Liver (tissue), 9 donors: ENCODE results near the gene NRG3. TPM values are rescaled to one million over a fixed set of nuclear protein-coding genes. Genes with fewer than 3 reads are reported as not detected.

Experiments used
- DNase-seq: peaks from one replicate; pipeline ENCODE4 v3.0.0-alpha.2; 2017; ENCODE audit warnings: low spot score
- H3K27ac ChIP-seq, 2 donors: one replicate each; pipeline ENCODE4 v1.7.0; 2013; ENCODE audit warnings: inconsistent platforms in 2 of 2, low read length in 2 of 2, control low read depth in 1 of 2, low read depth in 1 of 2, mild to moderate bottlenecking in 1 of 2
- H3K27me3 ChIP-seq, 4 donors: one replicate each; pipeline versions ENCODE4 v1.6.1 to v1.7.0; 2013; ENCODE audit warnings: low read length in 3 of 4, inconsistent platforms in 1 of 4, mild to moderate bottlenecking in 1 of 4, moderate library complexity in 1 of 4; ENCODE audit not compliant: control insufficient read depth in 4 of 4, insufficient read depth in 4 of 4
- H3K36me3 ChIP-seq, 4 donors: one replicate each; pipeline versions ENCODE4 v1.6.1 to v1.7.0; 2013; ENCODE audit warnings: low read length in 3 of 4, mild to moderate bottlenecking in 3 of 4, low read depth in 1 of 4, moderate library complexity in 1 of 4; ENCODE audit not compliant: control insufficient read depth in 4 of 4, insufficient read depth in 3 of 4
- H3K4me1 ChIP-seq, 4 donors: one replicate each; pipeline versions ENCODE4 v1.6.1 to v1.7.0; 2013; ENCODE audit warnings: low read length in 3 of 4, mild to moderate bottlenecking in 3 of 4, moderate library complexity in 1 of 4; ENCODE audit not compliant: control insufficient read depth in 4 of 4, insufficient read depth in 4 of 4
- H3K4me3 ChIP-seq, 3 donors: one replicate each; pipeline versions ENCODE4 v1.6.1 to v1.7.0; 2013; ENCODE audit warnings: low read length in 3 of 3, control low read depth in 1 of 3, low read depth in 1 of 3, mild to moderate bottlenecking in 1 of 3
- H3K9ac ChIP-seq, 2 donors: one replicate each; pipeline ENCODE4 v1.7.0; 2013; ENCODE audit warnings: low read length in 2 of 2, mild to moderate bottlenecking in 2 of 2, moderate library complexity in 2 of 2, control low read depth in 1 of 2, low read depth in 1 of 2
- H3K9me3 ChIP-seq, 4 donors: one replicate each; pipeline versions ENCODE4 v1.6.1 to v1.7.0; 2013; ENCODE audit warnings: low read length in 3 of 4; ENCODE audit not compliant: control insufficient read depth in 4 of 4
- ATF3 ChIP-seq: IDR thresholded peaks from 2 replicates; pipeline ENCODE4 v1.6.1; 2016; ENCODE audit warnings: antibody characterized with exemption
- CTCF ChIP-seq: fragments of 150-350 bp; IDR thresholded peaks from 2 replicates; pipeline ENCODE4 v1.5.1; 2017; ENCODE audit warnings: improper control_type of control experiment, low read depth, low read length; ENCODE audit not compliant: missing input control
- EGR1 ChIP-seq, 2 donors: IDR thresholded peaks; 2 replicates each; pipeline ENCODE4 v1.6.1; 2016 to 2018; ENCODE audit warnings: antibody characterized with exemption in 2 of 2, low read depth in 2 of 2
- FOXA1 ChIP-seq: IDR thresholded peaks from 2 replicates; pipeline ENCODE4 v1.6.1; 2016; ENCODE audit warnings: antibody characterized with exemption
- FOXA2 ChIP-seq: IDR thresholded peaks from 2 replicates; pipeline ENCODE4 v1.6.1; 2016; ENCODE audit warnings: antibody characterized with exemption
- GABPA ChIP-seq, 2 donors: IDR thresholded peaks in 1 of 2; conservative IDR thresholded peaks in 1 of 2; 2 replicates each; pipeline ENCODE4 v1.6.1; 2016; ENCODE audit warnings: antibody characterized with exemption in 2 of 2, mild to moderate bottlenecking in 1 of 2, moderate library complexity in 1 of 2
- HNF4A ChIP-seq, 2 donors: conservative IDR thresholded peaks; 2 replicates each; pipeline ENCODE4 v1.6.1; 2016; ENCODE audit warnings: antibody characterized with exemption in 2 of 2, mild to moderate bottlenecking in 2 of 2
- HNF4G ChIP-seq: IDR thresholded peaks from 2 replicates; pipeline ENCODE4 v1.6.1; 2016; ENCODE audit warnings: antibody characterized with exemption
- JUND ChIP-seq, 2 donors: IDR thresholded peaks; 2 replicates each; pipeline ENCODE4 v1.6.1; 2016; ENCODE audit warnings: antibody characterized with exemption in 2 of 2
- NR2F2 ChIP-seq: IDR thresholded peaks from 2 replicates; pipeline ENCODE4 v1.6.1; 2016; ENCODE audit warnings: antibody characterized with exemption
- RAD21 ChIP-seq, 2 donors: IDR thresholded peaks; 2 replicates each; pipeline ENCODE4 v1.6.1; 2016; ENCODE audit warnings: antibody characterized with exemption in 2 of 2, mild to moderate bottlenecking in 2 of 2
- REST ChIP-seq: IDR thresholded peaks from 2 replicates; pipeline ENCODE4 v1.6.1; 2016; ENCODE audit warnings: antibody characterized with exemption, mild to moderate bottlenecking
- RXRA ChIP-seq, 2 donors: IDR thresholded peaks; 2 replicates each; pipeline ENCODE4 v1.6.1; 2017 to 2018; ENCODE audit warnings: antibody characterized with exemption in 2 of 2, mild to moderate bottlenecking in 1 of 2
- SP1 ChIP-seq: IDR thresholded peaks from 2 replicates; pipeline ENCODE4 v1.6.1; 2018; ENCODE audit warnings: antibody characterized with exemption, mild to moderate bottlenecking
- TAF1 ChIP-seq: conservative IDR thresholded peaks from 2 replicates; pipeline ENCODE4 v1.6.1; 2016; ENCODE audit warnings: antibody characterized with exemption, mild to moderate bottlenecking
- YY1 ChIP-seq: IDR thresholded peaks from 2 replicates; pipeline ENCODE4 v1.6.1; 2016; ENCODE audit warnings: antibody characterized with exemption, mild to moderate bottlenecking
- ZBTB33 ChIP-seq: IDR thresholded peaks from 2 replicates; pipeline ENCODE4 v1.6.1; 2016; ENCODE audit warnings: antibody characterized with exemption
- WGBS: extraction: QIAGEN DNeasy Blood & Tissue Kit; methylation state at CpG from one replicate; pipeline ENCODE4 v1.1.7; 2013; 5-methylcytosine and 5-hydroxymethylcytosine counted together
- polyA plus RNA-seq, 2 donors: library from polyadenylated mRNA; stranded (reverse) in 1 of 2; unstranded in 1 of 2; fragments of 200-250 nt in 1 of 2; fragments of >200 nt in 1 of 2; fragmentation: Nextera tagmentation in 1 of 2; extraction: Ambion mirVana in 1 of 2; gene quantifications; one replicate each; pipeline versions ENCODE4 v1.2.1 to v1.2.3, GENCODE V29; 2013 to 2015
- total RNA-seq, 2 donors: library from RNA; depleted of rRNA; stranded (reverse); fragments of >200 nt; gene quantifications; one replicate each; pipeline ENCODE4 v1.2.3, GENCODE V29; 2014
- TF ChIP-seq, protein P1 (sequence below): IDR thresholded peaks from 2 replicates; pipeline ENCODE4 v1.6.1; 2016; ENCODE audit warnings: antibody characterized with exemption
- donor health status: healthy.
- donor health status: healthy.
- donor health status: healthy.
- donor health status: healthy.
- donor health status: healthy.

Gene NRG3
- total and polyA plus RNA-seq, 4 donors = 0.24 to 3.7 (median 0.38) TPM

- TF ChIP-seq REST = no peak
- TF ChIP-seq, protein P1, sequence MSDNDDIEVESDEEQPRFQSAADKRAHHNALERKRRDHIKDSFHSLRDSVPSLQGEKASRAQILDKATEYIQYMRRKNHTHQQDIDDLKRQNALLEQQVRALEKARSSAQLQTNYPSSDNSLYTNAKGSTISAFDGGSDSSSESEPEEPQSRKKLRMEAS = no peak
- TF ChIP-seq EGR1 (IDR thresholded peaks at IDR 0.05; ENCODE audit: low read depth in 2 of 2) = no peak
- TF ChIP-seq SP1 = no peak
- TF ChIP-seq FOXA1 = no peak
- no peak for TF ChIP-seq TAF1
- TF ChIP-seq RXRA (IDR thresholded peaks at IDR 0.05) = no peak
- TF ChIP-seq NR2F2 = no peak
- no peak for TF ChIP-seq HNF4G
- no peak for TF ChIP-seq YY1
These were observed 74.3 kb downstream of the NRG3 start (continued) for GRCh38 chr10:81949283-81949682.

DNA sequence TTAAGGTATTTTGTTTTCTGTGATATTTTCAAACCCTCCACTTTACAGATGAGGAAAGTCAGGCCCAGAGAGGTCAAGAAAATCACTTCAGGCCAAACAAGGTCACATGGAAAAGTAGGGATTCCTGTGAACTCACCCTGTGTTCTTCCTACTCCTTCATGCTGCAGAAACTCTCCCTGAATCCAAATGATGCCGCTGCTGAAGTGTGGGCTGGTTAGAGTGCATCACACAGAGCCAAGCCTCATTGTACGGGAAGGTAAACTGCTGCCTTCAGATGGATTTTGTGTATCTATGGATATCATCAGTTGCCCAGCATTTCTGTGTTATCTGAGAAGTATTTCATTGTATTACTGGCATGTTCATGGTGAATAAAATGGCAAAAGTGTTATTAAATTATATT, 75.4 kb downstream of the NRG3 start:
- Histone ChIP-seq H3K9ac (no peak overlapping the region), H3K4me1 (no peaks in the 10 kb centered on the region), H3K27ac (no peak overlapping the region), H3K9me3 (no peaks in the 10 kb centered on the region), H3K27me3 (no peaks in the 10 kb centered on the region), H3K36me3 (no peaks in the 10 kb centered on the region), H3K4me3 (no peak overlapping the region)
- DNase-seq = no peak
- WGBS = 85% methylated on average over 2 of the region's 2 CpGs
- TF ChIP-seq ZBTB33 (no peak), JUND (IDR thresholded peaks at IDR 0.05) (no peak), GABPA (IDR thresholded peaks at IDR 0.05 in 1 of 2, conservative IDR thresholded peaks at IDR 0.05 in 1 of 2) (no peak), EGR1 (IDR thresholded peaks at IDR 0.05; ENCODE audit: low read depth in 2 of 2) (no peak), FOXA2 (no peak), HNF4G (no peak), HNF4A (conservative IDR thresholded peaks at IDR 0.05) (no peak), YY1 (no peak), ATF3 (no peak), NR2F2 (no peak), RXRA (IDR thresholded peaks at IDR 0.05) (no peak), SP1 (no peak), CTCF (no peak), FOXA1 (no peak), REST (no peak), RAD21 (IDR thresholded peaks at IDR 0.05) (no peak), TAF1 (no peak)
- TF ChIP-seq, protein P1 = no peak
